ENCODE measurements around the gene RHOV.
A peak's percentile ranks its signal among the peaks of the same experiment; 100 is the strongest.

Gene RHOV

GRCh38 chr15:40902605-40903561 is 28.8 kb upstream of the RHOV start:
- no peak for DNase-seq

- DNase-seq = no peak
Observed at GRCh38 chr15:40901053-40901443, 27.0 kb upstream of the RHOV start.

DNA sequence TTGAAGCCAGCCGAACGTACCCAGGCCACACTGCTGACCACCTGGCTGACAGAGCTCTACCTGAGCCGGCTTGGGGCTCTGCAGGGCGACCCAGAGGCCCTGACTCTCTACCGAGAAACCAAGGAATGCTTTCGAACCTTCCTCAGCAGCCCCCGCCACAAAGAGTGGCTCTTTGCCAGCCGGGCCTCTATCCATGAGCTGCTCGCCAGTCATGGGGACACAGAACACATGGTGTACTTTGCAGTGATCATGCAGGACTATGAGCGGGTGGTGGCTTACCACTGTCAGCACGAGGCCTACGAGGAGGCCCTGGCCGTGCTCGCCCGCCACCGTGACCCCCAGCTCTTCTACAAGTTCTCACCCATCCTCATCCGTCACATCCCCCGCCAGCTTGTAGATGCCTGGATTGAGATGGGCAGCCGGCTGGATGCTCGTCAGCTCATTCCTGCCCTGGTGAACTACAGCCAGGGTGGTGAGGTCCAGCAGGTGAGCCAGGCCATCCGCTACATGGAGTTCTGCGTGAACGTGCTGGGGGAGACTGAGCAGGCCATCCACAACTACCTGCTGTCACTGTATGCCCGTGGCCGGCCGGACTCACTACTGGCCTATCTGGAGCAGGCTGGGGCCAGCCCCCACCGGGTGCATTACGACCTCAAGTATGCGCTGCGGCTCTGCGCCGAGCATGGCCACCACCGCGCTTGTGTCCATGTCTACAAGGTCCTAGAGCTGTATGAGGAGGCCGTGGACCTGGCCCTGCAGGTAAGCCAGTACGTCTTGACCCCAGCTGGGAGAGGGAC is 26.4 kb upstream of the RHOV start:
- no peak for DNase-seq

DNA sequence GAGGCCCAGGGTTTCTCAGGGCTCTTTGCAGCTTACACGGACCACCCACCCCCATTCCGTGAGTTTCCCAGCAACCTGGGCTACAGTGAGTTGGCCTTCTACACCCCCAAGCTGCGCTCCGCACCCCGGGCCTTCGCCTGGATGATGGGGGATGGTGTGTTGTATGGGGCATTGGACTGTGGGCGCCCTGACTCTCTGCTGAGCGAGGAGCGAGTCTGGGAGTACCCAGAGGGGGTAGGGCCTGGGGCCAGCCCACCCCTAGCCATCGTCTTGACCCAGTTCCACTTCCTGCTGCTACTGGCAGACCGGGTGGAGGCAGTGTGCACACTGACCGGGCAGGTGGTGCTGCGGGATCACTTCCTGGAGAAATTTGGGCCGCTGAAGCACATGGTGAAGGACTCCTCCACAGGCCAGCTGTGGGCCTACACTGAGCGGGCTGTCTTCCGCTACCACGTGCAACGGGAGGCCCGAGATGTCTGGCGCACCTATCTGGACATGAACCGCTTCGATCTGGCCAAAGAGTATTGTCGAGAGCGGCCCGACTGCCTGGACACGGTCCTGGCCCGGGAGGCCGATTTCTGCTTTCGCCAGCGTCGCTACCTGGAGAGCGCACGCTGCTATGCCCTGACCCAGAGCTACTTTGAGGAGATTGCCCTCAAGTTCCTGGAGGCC is 25.6 kb upstream of the RHOV start:
- DNase-seq = no peak

- no peak for DNase-seq
Observed at GRCh38 chr15:40894681-40895448, 20.8 kb upstream of the RHOV start.

- DNase-seq = peak; percentile 61
Observed at GRCh38 chr15:40893733-40894680, 20.0 kb upstream of the RHOV start, which contains the start of gene VPS18. Gene VPS18, plus strand, starts transcription at chr15:40894450. Its CDS starts 319 bp downstream, at chr15:40894769.

DNA sequence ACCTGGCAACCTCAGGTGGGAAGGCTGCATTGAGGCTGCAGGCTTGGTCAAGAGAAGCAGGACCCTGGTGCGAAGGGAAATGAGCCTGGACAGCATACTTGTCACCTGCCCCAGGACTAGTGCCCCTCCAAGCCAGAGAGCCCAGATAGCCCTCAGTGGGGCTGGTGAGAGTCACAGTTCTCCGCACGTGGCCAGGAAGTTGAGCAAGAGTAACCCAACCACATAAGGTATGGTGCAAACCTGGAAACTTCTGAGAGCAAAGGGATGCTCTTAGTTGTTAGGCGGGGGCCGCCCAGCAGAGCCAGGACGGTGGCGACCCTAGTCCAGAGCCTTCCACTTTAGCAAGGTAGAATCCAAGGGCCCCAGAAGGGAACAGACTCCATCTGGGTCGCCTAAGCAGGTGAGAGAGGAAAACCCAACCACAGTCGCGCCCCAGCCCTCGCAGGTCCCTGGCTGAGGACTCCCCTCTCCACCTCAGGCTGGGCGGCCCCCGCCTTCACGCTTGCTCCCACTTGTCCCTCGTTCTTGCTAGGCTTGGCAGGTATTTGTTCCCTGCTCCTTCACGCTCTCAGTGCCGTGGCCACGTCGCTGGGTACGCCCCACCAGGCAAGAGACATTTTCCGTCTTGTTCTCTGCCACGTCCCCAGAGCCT is 19.1 kb upstream of the RHOV start:
- DNase-seq = no peak

- no peak for DNase-seq
Observed at GRCh38 chr15:40892447-40893012, 18.5 kb upstream of the RHOV start.

DNA sequence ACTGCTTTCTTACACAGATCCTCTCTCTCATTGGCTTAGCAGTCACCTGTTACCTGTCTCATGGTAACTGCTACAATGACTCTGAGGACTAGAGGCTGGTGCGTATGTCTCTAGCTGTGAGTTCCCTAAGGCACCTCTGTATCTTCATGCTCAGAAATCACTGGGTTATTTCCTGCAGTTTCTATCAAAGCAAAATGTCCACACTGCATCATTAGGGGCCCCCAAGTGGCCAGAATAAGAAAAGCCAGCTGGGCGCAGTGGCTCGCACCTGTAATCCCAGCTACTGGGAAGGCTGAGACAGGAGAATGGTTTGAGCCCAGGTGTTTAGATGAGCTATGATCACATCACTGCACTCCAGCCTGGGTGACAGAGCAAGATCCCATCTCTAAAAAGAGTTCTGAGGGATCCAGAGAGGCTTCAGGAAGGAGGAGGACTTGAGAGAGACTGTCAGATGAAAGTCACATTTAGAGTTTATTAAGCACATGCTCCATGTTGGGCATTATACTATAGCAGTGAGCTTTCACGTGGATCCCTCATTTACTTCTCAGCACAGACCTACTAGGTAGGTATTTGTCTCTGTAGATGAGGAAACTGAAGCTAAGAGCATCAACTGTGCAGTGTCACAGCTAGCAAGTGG is 17.9 kb upstream of the RHOV start:
- DNase-seq = no peak

DNA sequence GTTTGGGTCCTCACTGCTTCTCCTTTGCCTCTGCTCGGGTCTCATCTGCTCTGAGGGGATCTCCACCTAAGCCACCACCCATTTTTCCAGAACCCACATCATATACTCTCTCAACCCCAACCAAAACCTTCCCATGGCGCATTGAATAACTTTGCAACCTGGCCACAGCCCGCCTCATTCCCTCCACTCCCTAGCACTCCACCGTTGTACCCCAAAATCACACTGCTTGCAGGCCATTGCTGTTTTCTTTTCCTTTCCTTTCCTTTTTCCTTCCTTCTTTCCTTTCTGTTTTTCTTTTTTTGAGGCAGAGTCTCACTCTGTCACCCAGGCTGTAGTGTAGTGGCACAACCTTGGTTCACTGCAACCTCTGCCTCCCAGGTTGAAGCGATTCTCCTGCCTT is 17.1 kb upstream of the RHOV start:
- DNase-seq = no peak

GRCh38 chr15:40889112-40889511 is 15.1 kb upstream of the RHOV start:
- no peak for DNase-seq

- DNase-seq = no peak
Observed at GRCh38 chr15:40886586-40886985, 12.6 kb upstream of the RHOV start.

- DNase-seq = no peak
Observed at GRCh38 chr15:40881351-40881750, 7.3 kb upstream of the RHOV start.

GRCh38 chr15:40879609-40880008 is 5.6 kb upstream of the RHOV start:
- no peak for DNase-seq

- no peak for DNase-seq
Observed at GRCh38 chr15:40878785-40879184, 4.8 kb upstream of the RHOV start.

GRCh38 chr15:40877694-40878093 is 3.7 kb upstream of the RHOV start:
- no peak for DNase-seq

- no peak for DNase-seq
Observed at GRCh38 chr15:40875991-40876730, 2.1 kb upstream of the RHOV start.

GRCh38 chr15:40872791-40873693 is 992 bp downstream of the RHOV start:
- no peak for DNase-seq

All from NCI-H187 treated with DMSO at 0.1 percent for 48 hours (cell line).